ENCODE results near the gene CHCT1.

DNA sequence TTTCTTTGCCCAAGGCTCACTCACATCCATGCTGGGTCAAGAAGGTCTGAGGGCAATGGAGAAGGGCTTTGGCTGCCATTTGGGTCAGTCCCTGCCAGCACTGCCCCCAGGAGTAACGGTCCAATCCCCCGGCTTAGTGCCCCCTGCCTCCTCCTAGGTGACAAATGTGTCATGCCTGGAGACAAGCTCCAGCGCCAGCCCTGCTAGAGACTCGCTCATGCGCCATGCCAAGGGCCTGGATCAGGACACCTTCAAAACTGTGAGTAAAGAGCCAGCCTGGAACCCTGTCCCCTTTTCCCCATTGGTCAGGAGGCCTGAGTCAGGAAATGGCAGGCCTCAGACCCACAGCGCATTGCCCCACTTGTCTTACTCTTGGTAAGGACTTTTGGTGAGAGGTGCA, 3.3 kb downstream of the CHCT1 start:
- TF ChIP-seq POLR2AphosphoS5 (IDR thresholded peaks at IDR 0.05; ENCODE audit: low read depth, low read length) (no peak), USF2 (IDR thresholded peaks at IDR 0.05; ENCODE audit: borderline replicate concordance, low read depth, low read length) (no peak)
- TF ChIP-seq, protein P1, sequence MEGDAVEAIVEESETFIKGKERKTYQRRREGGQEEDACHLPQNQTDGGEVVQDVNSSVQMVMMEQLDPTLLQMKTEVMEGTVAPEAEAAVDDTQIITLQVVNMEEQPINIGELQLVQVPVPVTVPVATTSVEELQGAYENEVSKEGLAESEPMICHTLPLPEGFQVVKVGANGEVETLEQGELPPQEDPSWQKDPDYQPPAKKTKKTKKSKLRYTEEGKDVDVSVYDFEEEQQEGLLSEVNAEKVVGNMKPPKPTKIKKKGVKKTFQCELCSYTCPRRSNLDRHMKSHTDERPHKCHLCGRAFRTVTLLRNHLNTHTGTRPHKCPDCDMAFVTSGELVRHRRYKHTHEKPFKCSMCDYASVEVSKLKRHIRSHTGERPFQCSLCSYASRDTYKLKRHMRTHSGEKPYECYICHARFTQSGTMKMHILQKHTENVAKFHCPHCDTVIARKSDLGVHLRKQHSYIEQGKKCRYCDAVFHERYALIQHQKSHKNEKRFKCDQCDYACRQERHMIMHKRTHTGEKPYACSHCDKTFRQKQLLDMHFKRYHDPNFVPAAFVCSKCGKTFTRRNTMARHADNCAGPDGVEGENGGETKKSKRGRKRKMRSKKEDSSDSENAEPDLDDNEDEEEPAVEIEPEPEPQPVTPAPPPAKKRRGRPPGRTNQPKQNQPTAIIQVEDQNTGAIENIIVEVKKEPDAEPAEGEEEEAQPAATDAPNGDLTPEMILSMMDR (IDR thresholded peaks at IDR 0.05), result no peak
